ENCODE data around the gene OR8B4.

DNA sequence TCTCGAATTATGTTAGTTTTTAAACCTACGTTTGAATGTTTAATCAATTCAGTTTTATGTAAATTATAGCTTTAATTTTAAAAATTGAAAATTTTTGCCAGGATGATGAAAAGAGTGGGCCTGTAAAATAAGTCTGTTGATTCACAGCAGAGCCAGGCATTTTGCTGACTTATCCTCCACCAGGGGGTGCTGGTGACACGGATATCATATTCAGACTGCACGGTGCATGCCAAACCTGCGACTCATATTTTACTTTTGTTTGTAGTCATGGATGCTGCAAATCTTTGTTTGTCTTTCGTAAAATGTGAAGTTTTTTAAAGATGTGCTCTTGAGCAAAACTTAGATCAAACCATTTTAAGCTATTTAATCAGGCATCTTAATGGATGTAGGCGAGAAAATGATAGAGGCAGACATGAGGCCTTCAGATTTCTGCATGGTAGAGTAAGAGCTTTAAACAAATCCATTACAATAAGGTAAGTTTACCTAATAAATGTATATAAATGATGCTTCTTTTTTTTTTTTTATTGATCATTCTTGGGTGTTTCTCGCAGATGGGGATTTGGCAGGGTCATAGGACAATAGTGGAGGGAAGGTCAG, 22.2 kb downstream of the OR8B4 start:
- TF ChIP-seq, protein P1, sequence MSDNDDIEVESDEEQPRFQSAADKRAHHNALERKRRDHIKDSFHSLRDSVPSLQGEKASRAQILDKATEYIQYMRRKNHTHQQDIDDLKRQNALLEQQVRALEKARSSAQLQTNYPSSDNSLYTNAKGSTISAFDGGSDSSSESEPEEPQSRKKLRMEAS (IDR thresholded peaks at IDR 0.05; ENCODE audit: low read depth, low read length), result no peak
- TF ChIP-seq, protein P2, sequence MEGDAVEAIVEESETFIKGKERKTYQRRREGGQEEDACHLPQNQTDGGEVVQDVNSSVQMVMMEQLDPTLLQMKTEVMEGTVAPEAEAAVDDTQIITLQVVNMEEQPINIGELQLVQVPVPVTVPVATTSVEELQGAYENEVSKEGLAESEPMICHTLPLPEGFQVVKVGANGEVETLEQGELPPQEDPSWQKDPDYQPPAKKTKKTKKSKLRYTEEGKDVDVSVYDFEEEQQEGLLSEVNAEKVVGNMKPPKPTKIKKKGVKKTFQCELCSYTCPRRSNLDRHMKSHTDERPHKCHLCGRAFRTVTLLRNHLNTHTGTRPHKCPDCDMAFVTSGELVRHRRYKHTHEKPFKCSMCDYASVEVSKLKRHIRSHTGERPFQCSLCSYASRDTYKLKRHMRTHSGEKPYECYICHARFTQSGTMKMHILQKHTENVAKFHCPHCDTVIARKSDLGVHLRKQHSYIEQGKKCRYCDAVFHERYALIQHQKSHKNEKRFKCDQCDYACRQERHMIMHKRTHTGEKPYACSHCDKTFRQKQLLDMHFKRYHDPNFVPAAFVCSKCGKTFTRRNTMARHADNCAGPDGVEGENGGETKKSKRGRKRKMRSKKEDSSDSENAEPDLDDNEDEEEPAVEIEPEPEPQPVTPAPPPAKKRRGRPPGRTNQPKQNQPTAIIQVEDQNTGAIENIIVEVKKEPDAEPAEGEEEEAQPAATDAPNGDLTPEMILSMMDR (IDR thresholded peaks at IDR 0.05; ENCODE audit: low read depth, low read length), result peak; percentile 85

Measured in NB4 (cell line).